ENCODE data around the gene KMT2C. TPM values are rescaled to one million over a fixed set of nuclear protein-coding genes. Genes with fewer than 3 reads are reported as not detected.

Gene KMT2C
- total RNA-seq, 5 donors from 2014 or later (not counting 1 experiment from before 2014, with no cell fraction given): 90.8 to 134 (median 116) TPM

- POLR2A ChIA-PET: interaction anchor here in 1 of 2 donors (0.6 kb wide), 1 partner anchor 207 kb away, joined by 4 read pairs; no protein-coding TSS in a partner anchor
- H3K36me3 Mint-ChIP-seq: no peaks in the 10 kb centered on the region
- CTCF ChIA-PET: interaction anchor here in 1 of 2 donors (0.5 to 1.8 kb wide), 3 partner anchors 52 to 172 kb away, joined by 3 to 6 read pairs (median 3); no protein-coding TSS in a partner anchor
- no peaks in the 10 kb centered on the region for H3K9me3 Mint-ChIP-seq
- H3K4me1 Mint-ChIP-seq: peaks cover 72 to 79% (median 73%) of the 10 kb centered on the region in 3 donors
- DNase-seq (no peak), ATAC-seq (replicated peaks in 1 of 4) (no peak)
- H3K27ac ChIP-seq (ENCODE audit: low read length): no peak overlapping the region
- H3K9me3 ChIP-seq: no peaks in the 10 kb centered on the region
- no peaks in the 10 kb centered on the region for H3K27me3 ChIP-seq (replicated peaks in 1 of 2; ENCODE audit: control insufficient read depth in 2 of 2, extremely low read depth in 1 of 2, insufficient read depth in 2 of 2, low read length in 1 of 2)
- no peaks in the 10 kb centered on the region for H3K27me3 Mint-ChIP-seq
- H3K36me3 ChIP-seq (ENCODE audit: control insufficient read depth in 2 of 2, extremely low read depth in 1 of 2, insufficient read depth in 1 of 2, low read length in 1 of 2): peaks cover 0 to 7% of the 10 kb centered on the region in 2 donors
- H3K4me3 ChIP-seq (ENCODE audit: control insufficient read depth in 1 of 2, extremely low read depth in 1 of 2, low read length in 1 of 2): no peak overlapping the region
- no peak overlapping the region for H3K4me3 Mint-ChIP-seq
- 100% methylated on average over 1 of the region's 1 CpG for WGBS (ENCODE audit: insufficient coverage)
- H3K27ac Mint-ChIP-seq: peak overlapping the region in 1 of 2 donors; percentile 39
- H3K4me1 ChIP-seq (ENCODE audit: control insufficient read depth in 1 of 2, extremely low read depth in 1 of 2, insufficient read depth in 2 of 2, low read length in 2 of 2): peaks cover 10 to 19% of the 10 kb centered on the region in 2 experiments
Measured at GRCh38 chr7:152340161-152340560, 95.6 kb downstream of the KMT2C start.

GRCh38 chr7:152338561-152338960, 97.2 kb downstream of the KMT2C start:
- H3K27me3 ChIP-seq (replicated peaks in 1 of 2; ENCODE audit: control insufficient read depth in 2 of 2, extremely low read depth in 1 of 2, insufficient read depth in 2 of 2, low read length in 1 of 2): no peaks in the 10 kb centered on the region
- no peak overlapping the region for H3K4me3 ChIP-seq (ENCODE audit: control insufficient read depth in 1 of 2, extremely low read depth in 1 of 2, low read length in 1 of 2)
- no peaks in the 10 kb centered on the region for H3K9me3 ChIP-seq
- no peaks in the 10 kb centered on the region for H3K36me3 Mint-ChIP-seq
- no peaks in the 10 kb centered on the region for H3K9me3 Mint-ChIP-seq
- POLR2A ChIA-PET: no interaction called here
- H3K4me3 Mint-ChIP-seq: peak overlapping the region in 1 of 3 donors; percentile 19
- H3K4me1 Mint-ChIP-seq: peaks cover 69 to 78% (median 72%) of the 10 kb centered on the region in 3 donors
- no peaks in the 10 kb centered on the region for H3K27me3 Mint-ChIP-seq
- DNase-seq (no peak), ATAC-seq (replicated peaks in 1 of 4) (no peak)
- peaks cover 10 to 19% of the 10 kb centered on the region in 2 experiments for H3K4me1 ChIP-seq (ENCODE audit: control insufficient read depth in 1 of 2, extremely low read depth in 1 of 2, insufficient read depth in 2 of 2, low read length in 2 of 2)
- no peak overlapping the region for H3K27ac Mint-ChIP-seq
- H3K36me3 ChIP-seq (ENCODE audit: control insufficient read depth in 2 of 2, extremely low read depth in 1 of 2, insufficient read depth in 1 of 2, low read length in 1 of 2): peaks cover 0 to 7% of the 10 kb centered on the region in 2 donors
- H3K27ac ChIP-seq (ENCODE audit: low read length): no peak overlapping the region
- CTCF ChIA-PET: interaction anchor here in 1 of 2 donors (2.1 kb wide), 1 partner anchor 368 kb away, joined by 11 read pairs; no protein-coding TSS in a partner anchor
- WGBS (ENCODE audit: insufficient coverage): no CpG with 5 or more reads among the region's 2 CpGs

GRCh38 chr7:152336754-152337368, 98.9 kb downstream of the KMT2C start:
- CTCF ChIA-PET: interaction anchor here (0.6 to 2.1 kb wide), 9 partner anchors 9 to 370 kb away, joined by 3 to 12 read pairs (median 5); no protein-coding TSS in a partner anchor
- ATAC-seq (replicated peaks in 1 of 4) (peak; percentile 68 to 79 (median 74)), DNase-seq (peak in 12 of 35 experiments; percentile 1 to 64 (median 8))
- Mint-ChIP-seq H3K9me3 (no peaks in the 10 kb centered on the region), H3K4me3 (peak overlapping the region; percentile 49 to 76 (median 63)), H3K27ac (peak overlapping the region; percentile 82 to 90), H3K4me1 (peaks cover 69 to 78% (median 71%) of the 10 kb centered on the region in 3 donors), H3K27me3 (no peaks in the 10 kb centered on the region), H3K36me3 (no peaks in the 10 kb centered on the region)
- 40% methylated on average over 1 of the region's 4 CpGs for WGBS (ENCODE audit: insufficient coverage)
- H3K4me3 ChIP-seq (ENCODE audit: control insufficient read depth in 1 of 2, extremely low read depth in 1 of 2, low read length in 1 of 2): no peak overlapping the region
- POLR2A ChIA-PET: interaction anchor here (0.6 to 0.8 kb wide), 5 partner anchors 13 to 370 kb away, joined by 3 to 8 read pairs (median 3); no protein-coding TSS in a partner anchor
- no peaks in the 10 kb centered on the region for H3K27me3 ChIP-seq (replicated peaks in 1 of 2; ENCODE audit: control insufficient read depth in 2 of 2, extremely low read depth in 1 of 2, insufficient read depth in 2 of 2, low read length in 1 of 2)
- peaks cover 10 to 19% of the 10 kb centered on the region in 2 experiments for H3K4me1 ChIP-seq (ENCODE audit: control insufficient read depth in 1 of 2, extremely low read depth in 1 of 2, insufficient read depth in 2 of 2, low read length in 2 of 2)
- no peak overlapping the region for H3K27ac ChIP-seq (ENCODE audit: low read length)
- no peaks in the 10 kb centered on the region for H3K36me3 ChIP-seq (ENCODE audit: control insufficient read depth in 2 of 2, extremely low read depth in 1 of 2, insufficient read depth in 1 of 2, low read length in 1 of 2)
- H3K9me3 ChIP-seq: no peaks in the 10 kb centered on the region

GRCh38 chr7:152335900-152336571, 99.8 kb downstream of the KMT2C start:
- H3K36me3 ChIP-seq (ENCODE audit: control insufficient read depth in 2 of 2, extremely low read depth in 1 of 2, insufficient read depth in 1 of 2, low read length in 1 of 2): no peaks in the 10 kb centered on the region
- ATAC-seq (replicated peaks in 1 of 4): peak in 2 of 4 experiments; percentile 36 to 58
- no peaks in the 10 kb centered on the region for H3K9me3 ChIP-seq
- no peaks in the 10 kb centered on the region for H3K27me3 ChIP-seq (replicated peaks in 1 of 2; ENCODE audit: control insufficient read depth in 2 of 2, extremely low read depth in 1 of 2, insufficient read depth in 2 of 2, low read length in 1 of 2)
- ChIA-PET POLR2A (interaction anchor here in 1 of 2 donors (0.6 to 0.8 kb wide), 3 partner anchors 65 to 370 kb away, joined by 3 read pairs; no protein-coding TSS in a partner anchor), CTCF (interaction anchor here (0.5 to 1.4 kb wide), 11 partner anchors 10 to 1500 kb away, joined by 3 to 10 read pairs (median 4); no protein-coding TSS in a partner anchor)
- H3K27ac ChIP-seq (ENCODE audit: low read length): peak overlapping the region; percentile 59
- peaks cover 10 to 19% of the 10 kb centered on the region in 2 experiments for H3K4me1 ChIP-seq (ENCODE audit: control insufficient read depth in 1 of 2, extremely low read depth in 1 of 2, insufficient read depth in 2 of 2, low read length in 2 of 2)
- peaks cover 66 to 72% (median 66%) of the 10 kb centered on the region in 3 donors for H3K4me1 Mint-ChIP-seq
- H3K27me3 Mint-ChIP-seq: no peaks in the 10 kb centered on the region
- H3K36me3 Mint-ChIP-seq: no peaks in the 10 kb centered on the region
- peak overlapping the region; percentile 63 to 76 (median 75) for H3K4me3 Mint-ChIP-seq
- WGBS (ENCODE audit: insufficient coverage): no CpG with 5 or more reads among the region's 2 CpGs
- no peaks in the 10 kb centered on the region for H3K9me3 Mint-ChIP-seq
- peak in 1 of 35 experiments; percentile 32 for DNase-seq
- peak overlapping the region in 1 of 2 donors; percentile 13 for H3K4me3 ChIP-seq (ENCODE audit: control insufficient read depth in 1 of 2, extremely low read depth in 1 of 2, low read length in 1 of 2)
- H3K27ac Mint-ChIP-seq: peak overlapping the region; percentile 82 to 90

GRCh38 chr7:152333134-152333533, 102.7 kb downstream of the KMT2C start:
- Mint-ChIP-seq H3K9me3 (no peaks in the 10 kb centered on the region), H3K36me3 (peaks cover 16% of the 10 kb centered on the region), H3K27ac (no peak overlapping the region), H3K4me3 (no peak overlapping the region), H3K27me3 (no peaks in the 10 kb centered on the region), H3K4me1 (peaks cover 65 to 69% (median 68%) of the 10 kb centered on the region in 3 donors)
- POLR2A ChIA-PET: no interaction called here
- no peak overlapping the region for H3K27ac ChIP-seq (ENCODE audit: low read length)
- no CpG with 5 or more reads among the region's 2 CpGs for WGBS (ENCODE audit: insufficient coverage)
- H3K4me3 ChIP-seq (ENCODE audit: control insufficient read depth in 1 of 2, extremely low read depth in 1 of 2, low read length in 1 of 2): no peak overlapping the region
- peaks cover 10 to 17% of the 10 kb centered on the region in 2 experiments for H3K4me1 ChIP-seq (ENCODE audit: control insufficient read depth in 1 of 2, extremely low read depth in 1 of 2, insufficient read depth in 2 of 2, low read length in 2 of 2)
- H3K9me3 ChIP-seq: no peaks in the 10 kb centered on the region
- H3K27me3 ChIP-seq (replicated peaks in 1 of 2; ENCODE audit: control insufficient read depth in 2 of 2, extremely low read depth in 1 of 2, insufficient read depth in 2 of 2, low read length in 1 of 2): no peaks in the 10 kb centered on the region
- CTCF ChIA-PET: interaction anchor here in 1 of 2 donors (1.1 to 1.2 kb wide), 2 partner anchors 12 to 66 kb away, joined by 3 to 4 read pairs; no protein-coding TSS in a partner anchor
- ATAC-seq (replicated peaks in 1 of 4) (no peak), DNase-seq (no peak)
- H3K36me3 ChIP-seq (ENCODE audit: control insufficient read depth in 2 of 2, extremely low read depth in 1 of 2, insufficient read depth in 1 of 2, low read length in 1 of 2): peaks cover 5 to 17% of the 10 kb centered on the region in 2 donors

- no peaks in the 10 kb centered on the region for H3K27me3 Mint-ChIP-seq
- H3K36me3 Mint-ChIP-seq: peaks cover 23% of the 10 kb centered on the region
- H3K9me3 ChIP-seq: no peaks in the 10 kb centered on the region
- POLR2A ChIA-PET: interaction anchor here in 1 of 2 donors (0.5 to 0.6 kb wide), 2 partner anchors 92 to 365 kb away, joined by 3 read pairs; no protein-coding TSS in a partner anchor
- no peak overlapping the region for H3K27ac Mint-ChIP-seq
- no peaks in the 10 kb centered on the region for H3K27me3 ChIP-seq (replicated peaks in 1 of 2; ENCODE audit: control insufficient read depth in 2 of 2, extremely low read depth in 1 of 2, insufficient read depth in 2 of 2, low read length in 1 of 2)
- CTCF ChIA-PET: interaction anchor here in 1 of 2 donors (0.5 kb wide), 1 partner anchor 136 kb away, joined by 4 read pairs; no protein-coding TSS in a partner anchor
- H3K27ac ChIP-seq (ENCODE audit: low read length): no peak overlapping the region
- H3K4me3 Mint-ChIP-seq: no peak overlapping the region
- WGBS (ENCODE audit: insufficient coverage): no CpG with 5 or more reads among the region's 2 CpGs
- H3K36me3 ChIP-seq (ENCODE audit: control insufficient read depth in 2 of 2, extremely low read depth in 1 of 2, insufficient read depth in 1 of 2, low read length in 1 of 2): peaks cover 5 to 23% of the 10 kb centered on the region in 2 donors
- H3K4me3 ChIP-seq (ENCODE audit: control insufficient read depth in 1 of 2, extremely low read depth in 1 of 2, low read length in 1 of 2): no peak overlapping the region
- ATAC-seq (replicated peaks in 1 of 4) (no peak), DNase-seq (no peak)
- H3K4me1 Mint-ChIP-seq: peaks cover 44 to 46% (median 45%) of the 10 kb centered on the region in 3 donors
- H3K4me1 ChIP-seq (ENCODE audit: control insufficient read depth in 1 of 2, extremely low read depth in 1 of 2, insufficient read depth in 2 of 2, low read length in 2 of 2): peaks cover 0 to 3% of the 10 kb centered on the region in 2 experiments
- no peaks in the 10 kb centered on the region for H3K9me3 Mint-ChIP-seq
Measured at GRCh38 chr7:152330827-152331226, 105.0 kb downstream of the KMT2C start.

All from T-cell (primary cell).